HG03097 (cell line): Measurements from ENCODE around the gene CD7.

Experiments
- ATAC-seq: cut with Tn5 transposase; IDR thresholded peaks from one replicate; pipeline ENCODE4 v1.9.1; 2021; ENCODE audit not compliant: unreplicated experiment, low FRiP score

Gene CD7

GRCh38 chr17:82267575-82268379 is 49.6 kb downstream of the CD7 start:
- ATAC-seq = no peak

GRCh38 chr17:82266142-82266541 is 51.3 kb downstream of the CD7 start:
- ATAC-seq = no peak
